ENCODE data around the gene PROM2. TPM values are rescaled to one million over a fixed set of nuclear protein-coding genes. Genes with fewer than 3 reads are reported as not detected.

PROM2 gene
- polyA plus RNA-seq, 1 donor: 39.1 TPM

DNA sequence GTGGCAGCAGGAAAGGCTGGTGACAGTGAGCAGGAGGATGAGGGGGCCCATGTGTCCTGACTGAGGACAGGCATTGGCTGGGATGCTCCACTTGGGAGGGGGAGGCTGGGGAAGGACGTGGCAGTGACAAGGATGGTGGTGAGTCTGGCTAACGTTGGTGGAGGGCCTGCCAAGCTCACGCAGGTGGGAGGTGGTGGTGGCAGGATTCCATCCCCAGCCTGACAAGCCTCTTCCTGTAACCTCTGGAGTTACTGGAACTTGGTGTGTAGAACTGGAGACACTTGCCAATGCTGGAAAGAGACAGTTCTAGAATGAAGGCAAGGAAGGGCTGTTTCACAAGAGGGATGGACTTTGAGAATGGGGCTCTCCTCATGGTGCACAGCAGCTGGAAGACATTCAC, 8.2 kb downstream of the PROM2 start:
- DNase-seq: no peak

DNA sequence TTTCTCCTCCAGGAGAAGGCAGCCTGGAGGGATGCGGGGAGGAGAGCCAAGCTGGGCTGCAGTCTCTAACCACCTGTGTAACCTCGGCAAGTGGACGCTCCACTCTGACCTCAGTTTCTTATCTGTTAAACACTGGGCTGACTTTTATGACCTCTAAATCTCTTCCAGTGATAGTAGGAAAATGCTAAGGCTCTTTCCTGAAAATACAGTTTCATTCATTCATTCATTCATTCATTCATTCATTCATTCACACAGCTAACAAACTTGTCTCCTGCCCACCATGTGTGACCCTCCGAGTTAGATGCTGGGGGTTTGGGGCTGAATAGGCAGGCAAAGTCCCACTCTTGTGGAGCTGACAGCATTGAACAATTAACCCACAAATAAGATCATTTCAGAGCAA, 9.3 kb downstream of the PROM2 start:
- DNase-seq: no peak

DNA sequence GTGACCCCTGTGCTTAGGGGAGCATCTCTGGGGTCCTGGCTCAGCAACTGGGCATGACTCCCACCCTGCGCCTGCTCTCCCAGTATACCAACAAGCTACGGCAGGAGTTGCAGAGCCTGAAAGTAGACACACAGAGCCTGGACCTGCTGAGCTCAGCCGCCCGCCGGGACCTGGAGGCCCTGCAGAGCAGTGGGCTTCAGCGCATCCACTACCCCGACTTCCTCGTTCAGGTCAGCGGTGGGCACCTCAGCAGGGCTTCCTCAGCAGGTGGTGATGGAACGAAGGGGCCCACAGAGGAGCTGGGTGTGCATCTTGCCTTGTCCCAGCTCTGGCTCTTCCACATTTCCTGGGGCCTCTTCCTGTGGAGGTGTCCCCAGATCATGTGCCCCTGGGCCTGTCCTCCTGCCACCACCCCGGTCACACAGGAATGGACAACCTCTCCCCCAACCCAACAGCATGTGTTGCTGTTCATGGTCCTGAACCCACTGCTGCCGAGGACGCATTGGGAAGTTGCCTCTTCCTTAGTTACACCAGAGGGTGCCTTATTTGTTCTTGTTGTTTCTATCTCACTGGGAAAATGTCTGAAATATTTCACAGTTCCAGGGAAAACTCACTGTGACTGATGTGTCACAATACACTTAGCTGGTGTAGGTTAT, 10.8 kb downstream of the PROM2 start:
- no peak for DNase-seq

DNA sequence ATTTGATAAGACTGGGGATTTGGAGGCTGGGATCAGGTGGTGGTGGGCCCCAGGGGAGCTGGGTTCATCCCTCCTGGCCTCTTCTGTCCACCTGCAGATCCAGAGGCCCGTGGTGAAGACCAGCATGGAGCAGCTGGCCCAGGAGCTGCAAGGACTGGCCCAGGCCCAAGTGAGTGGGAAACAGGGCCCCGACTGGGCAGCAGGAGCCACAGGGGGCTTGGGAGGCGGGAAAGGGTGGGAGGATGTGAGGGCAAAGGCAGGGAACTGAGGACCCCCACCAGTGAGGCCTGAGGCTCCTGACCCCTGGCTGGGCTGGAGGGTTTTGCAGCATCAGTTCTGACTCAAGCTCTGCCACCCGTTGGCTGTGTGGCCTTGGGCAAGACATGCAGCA, 11.3 kb downstream of the PROM2 start:
- no peak for DNase-seq

DNA sequence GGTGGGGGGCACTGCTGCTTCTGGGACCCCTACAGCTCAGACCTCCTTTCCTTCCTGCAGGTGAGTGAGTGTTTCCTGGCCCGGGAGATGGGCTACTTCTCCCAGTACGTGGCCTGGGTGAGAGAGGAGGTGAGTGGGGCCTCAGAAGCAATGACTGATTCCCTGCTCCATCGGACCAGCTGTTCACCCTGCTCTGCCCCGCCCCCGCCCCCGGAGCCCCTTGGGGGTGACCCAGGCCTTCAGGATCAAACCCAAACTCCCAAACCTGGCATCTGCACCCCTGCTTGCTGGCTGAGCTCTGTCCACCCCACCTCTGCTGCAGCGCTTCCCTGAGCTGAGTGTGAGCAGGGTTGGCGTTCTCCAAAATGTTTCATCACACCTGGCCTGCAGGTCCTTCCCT, 13.1 kb downstream of the PROM2 start:
- DNase-seq: no peak

DNA sequence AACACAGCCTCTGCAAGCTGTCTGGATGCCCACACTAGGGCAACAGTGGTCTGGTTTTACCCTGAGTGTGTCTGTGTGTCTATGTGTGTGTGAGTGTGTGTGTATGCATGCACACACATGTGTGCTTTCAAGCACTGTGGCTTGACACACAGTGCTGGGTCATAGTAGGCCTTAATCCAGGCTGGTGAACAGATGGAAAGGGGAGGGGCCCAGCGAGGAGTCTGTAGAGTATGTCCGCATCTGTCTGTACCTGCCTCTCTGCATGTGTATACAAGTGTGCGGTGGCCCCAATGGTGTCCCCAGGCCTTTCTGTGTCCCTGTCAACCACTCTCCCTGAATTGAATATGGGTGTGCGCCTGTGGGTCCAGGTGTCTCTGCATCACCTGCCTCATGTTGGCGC, 13.6 kb downstream of the PROM2 start:
- no peak for DNase-seq

DNA sequence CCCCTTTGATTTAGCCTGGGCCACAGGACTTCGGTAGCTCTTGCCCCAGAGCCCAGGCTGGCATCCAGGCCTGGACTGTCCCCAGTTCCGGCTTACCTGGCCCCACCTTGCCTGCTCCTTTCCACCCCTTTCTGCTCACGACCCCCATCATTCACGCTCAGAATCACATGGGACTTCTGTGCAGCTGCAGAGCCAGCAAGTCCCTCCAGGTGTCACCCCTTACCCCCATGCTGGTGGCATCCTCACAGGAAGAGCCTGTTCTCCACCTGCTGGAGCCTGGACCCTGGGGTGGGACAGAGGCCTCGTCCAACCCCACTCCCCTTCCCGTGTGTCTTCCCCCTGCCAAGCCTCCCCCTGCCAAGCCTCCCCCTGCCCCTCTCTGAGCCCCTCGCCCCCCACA, 15.0 kb downstream of the PROM2 start:
- no peak for DNase-seq

DNA sequence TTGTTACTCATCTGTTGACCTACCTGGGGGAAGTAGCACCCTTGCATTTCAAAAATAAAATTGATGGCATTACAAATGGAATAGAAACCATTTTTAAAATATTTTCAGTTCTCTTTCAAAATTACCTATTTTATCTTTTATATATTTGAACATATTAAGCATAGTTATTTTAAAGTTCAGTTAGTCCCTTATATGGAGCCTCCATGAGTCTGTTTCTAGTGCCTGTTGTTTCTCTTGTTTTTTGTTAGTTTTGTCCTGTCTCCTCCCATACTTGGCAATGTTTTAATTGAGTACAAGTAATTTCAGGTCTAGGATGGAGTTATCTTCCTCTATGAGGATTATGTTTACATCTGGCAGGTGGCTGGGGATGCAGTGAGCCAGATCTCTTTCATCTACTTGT, 17.0 kb downstream of the PROM2 start:
- DNase-seq: no peak

DNA sequence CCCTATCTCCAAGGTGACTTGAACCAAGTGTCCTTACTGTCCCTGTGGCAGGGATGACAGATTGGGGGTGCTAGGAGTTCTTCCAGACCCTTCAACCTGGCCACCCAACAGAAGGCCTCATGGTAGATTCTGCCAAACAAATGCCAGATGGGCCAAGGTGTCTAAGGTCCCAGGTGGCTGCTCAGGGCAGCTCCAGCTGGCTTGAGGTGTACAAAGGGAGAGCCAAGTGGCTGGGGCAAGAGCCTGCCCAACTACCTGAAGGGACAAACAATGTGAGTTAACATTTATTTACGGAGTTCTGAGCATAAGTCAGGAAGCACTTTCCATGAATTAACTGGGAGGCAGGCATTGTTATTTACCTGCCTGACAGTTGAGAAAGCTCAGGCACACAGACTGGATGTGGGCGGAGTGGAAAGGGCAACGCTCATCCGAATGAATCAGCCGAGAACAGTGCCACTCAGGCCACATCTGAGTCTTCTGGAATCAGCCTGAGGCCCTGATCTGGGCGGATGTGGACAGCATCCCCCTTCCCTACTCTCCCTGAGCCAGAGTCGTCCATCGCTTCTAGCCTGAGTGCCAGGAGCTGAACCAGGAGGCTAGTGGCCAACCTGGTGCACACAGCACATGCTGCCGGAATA, 18.5 kb downstream of the PROM2 start:
- no peak for DNase-seq

DNA sequence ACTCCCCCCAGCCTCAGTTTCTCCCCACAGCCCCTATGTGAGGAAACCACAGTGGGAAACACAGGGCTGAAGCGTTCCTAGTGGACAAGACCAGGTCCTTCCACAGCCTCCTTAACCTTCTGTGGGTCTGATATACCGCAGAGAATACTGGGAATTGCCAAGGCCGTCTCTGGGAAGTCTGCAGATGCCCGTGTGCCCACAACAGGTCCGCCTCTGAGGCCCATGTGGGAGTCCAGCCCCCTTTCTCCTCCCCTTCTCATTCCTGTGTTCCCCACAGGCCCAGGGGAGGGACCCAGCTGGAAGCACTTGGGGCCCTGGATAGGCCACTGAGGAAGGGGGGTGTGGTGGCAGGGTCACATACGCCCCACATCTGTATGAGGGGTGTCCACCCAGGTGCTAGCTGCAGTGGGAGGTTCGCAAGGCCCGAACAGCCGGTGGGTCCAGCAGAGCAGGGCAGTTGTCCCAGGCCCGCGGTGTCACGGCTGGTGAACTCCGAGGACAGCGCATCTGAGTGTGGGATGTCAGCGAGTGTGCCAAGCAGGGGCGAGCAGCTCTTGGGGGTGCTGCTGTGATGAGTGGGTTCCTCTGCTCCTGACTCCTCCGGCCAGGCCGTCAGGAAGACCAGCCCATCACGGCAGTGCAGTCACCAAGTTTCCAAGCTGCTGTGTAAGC, 20.5 kb downstream of the PROM2 start:
- DNase-seq: no peak

DNA sequence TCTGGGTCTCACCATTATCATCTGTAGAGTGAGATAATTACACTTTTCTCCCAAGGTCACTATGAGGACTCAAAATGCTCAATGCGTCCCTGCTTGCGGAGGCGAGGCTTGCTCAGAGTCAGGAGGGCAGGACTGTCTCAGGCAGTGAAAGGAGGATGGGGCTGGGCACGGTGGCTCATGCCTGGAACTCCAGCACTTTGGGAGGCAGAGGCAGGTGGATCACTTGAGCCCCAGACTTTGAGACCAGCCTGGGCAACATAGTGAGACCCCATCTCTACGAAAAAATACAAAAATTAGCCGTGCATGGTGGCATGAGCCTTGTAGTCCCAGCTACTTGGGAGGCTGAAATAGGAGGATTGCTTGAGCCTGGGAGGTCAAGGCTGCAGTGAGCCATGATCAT, 21.1 kb downstream of the PROM2 start:
- no peak for DNase-seq

DNA sequence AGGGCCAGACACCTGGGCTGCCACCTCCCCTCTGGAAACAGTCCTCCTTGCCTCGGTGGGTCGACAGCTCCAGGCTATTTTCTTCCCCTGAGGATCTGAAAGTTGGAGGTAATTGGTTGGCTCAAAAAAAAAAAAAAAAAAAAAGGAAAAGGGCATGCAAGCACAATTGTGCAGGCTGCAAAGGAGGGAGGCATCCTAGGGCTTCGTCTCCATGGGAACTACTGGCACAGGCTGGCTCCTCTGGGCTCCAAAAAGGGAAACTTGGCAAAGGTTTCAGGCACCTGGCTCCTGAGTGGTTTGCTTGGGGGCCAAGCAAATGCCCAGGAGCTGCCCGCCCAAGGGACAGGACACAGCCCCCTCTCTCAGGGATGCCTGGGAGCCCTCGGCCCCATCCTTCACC, 21.8 kb downstream of the PROM2 start:
- no peak for DNase-seq

DNA sequence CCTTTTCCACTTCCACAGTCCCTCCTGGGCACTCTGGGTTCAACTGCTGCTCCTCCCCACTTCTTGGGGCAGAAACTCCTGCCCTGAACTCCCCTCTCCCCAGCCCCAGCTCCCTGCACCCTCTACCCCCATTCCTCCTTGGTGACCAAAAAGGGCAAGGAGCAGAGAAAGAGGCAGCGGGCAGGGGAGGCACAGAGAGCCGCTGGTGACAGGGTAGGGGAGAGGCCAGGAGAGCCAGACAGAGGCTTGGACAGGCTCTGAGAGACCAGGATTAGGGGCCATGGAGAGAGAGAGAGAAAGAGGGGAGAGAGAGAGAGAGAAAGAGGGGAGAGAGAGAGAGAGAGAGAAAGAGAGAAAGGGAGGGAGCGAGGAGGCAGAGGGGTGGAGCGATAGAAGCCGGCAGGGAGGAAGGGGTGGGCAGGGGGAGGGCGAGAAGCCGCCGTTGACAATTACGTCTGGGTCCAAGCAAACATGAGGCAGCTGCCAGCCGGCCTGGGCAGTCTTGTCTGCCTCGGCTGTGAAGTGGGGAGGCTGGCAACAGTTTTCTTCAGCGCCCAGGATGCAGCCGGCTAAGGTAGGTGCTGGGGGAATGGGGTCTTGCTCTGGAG, 22.7 kb downstream of the PROM2 start, which contains the start of gene KCNIP3:
TSS of gene KCNIP3 (plus strand) at position 468 of the 608 bp plus-strand sequence. CDS start at position 560, 92 bp downstream.
- DNase-seq: no peak

DNA sequence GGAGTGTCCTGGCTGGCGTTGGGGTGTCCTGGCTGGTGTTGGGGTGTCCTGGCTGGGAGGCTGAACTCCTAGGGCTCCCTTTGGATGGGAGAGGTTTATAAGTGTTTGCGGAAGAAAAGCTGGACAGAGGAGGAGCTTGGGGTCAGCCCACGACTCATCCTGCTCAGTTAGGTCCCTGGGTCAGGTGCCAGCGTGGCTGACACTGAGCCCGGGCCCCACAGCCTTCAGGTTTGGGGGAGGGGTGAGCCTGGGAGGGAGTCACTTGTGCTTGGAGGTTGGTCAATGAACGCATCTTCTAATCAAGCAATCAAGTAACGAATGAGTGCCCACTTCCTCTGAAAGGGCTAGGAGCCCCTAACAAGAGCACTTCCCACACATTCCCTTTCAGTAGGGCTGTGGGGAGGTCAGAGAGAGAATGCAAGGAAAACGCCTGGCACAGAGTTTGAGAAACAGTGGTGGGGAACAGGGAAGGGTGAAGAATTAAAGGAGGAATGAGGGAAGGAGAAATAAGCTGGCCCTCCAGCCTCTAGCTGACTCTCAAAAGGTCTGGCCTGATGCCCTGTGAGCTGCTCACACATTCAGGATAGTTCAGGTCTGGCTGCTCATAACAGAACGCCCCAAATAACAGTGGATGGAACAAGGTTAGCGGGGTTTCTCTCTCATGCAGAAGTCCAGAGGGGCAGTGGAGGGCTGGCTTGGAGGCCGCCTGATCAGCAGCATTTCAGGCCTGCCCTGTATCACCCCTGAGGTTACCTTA, 23.6 kb downstream of the PROM2 start:
- no peak for DNase-seq

DNA sequence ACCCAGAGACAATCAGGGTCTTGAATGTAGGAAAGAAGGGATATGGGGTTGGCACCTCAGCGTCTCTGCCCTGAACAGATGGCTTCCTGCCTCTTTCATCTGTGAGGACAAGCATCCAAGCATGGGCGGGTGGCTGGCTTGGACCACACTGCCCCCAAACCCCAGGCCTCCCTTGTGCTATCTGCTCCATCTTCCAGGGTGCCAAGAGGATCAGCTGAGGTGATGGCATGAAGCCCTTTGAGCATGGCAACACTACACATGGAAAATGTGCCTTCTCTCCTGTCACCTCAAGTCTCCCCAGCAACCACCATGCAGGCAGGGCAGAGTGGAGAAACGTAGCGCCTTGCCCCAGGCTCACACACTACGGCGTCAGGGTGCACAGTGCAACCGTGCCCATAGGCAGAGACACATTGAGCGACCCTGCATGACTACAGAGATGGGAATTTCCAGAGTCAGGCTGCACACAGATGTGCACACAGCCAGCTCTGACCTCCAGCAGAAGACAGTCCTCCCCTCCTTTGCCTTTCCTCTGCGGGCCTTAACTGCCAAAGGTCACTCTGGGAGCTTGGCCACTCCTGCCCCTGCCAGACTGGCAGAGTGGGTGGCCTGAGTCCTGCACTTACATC, 24.4 kb downstream of the PROM2 start:
- DNase-seq: no peak

DNA sequence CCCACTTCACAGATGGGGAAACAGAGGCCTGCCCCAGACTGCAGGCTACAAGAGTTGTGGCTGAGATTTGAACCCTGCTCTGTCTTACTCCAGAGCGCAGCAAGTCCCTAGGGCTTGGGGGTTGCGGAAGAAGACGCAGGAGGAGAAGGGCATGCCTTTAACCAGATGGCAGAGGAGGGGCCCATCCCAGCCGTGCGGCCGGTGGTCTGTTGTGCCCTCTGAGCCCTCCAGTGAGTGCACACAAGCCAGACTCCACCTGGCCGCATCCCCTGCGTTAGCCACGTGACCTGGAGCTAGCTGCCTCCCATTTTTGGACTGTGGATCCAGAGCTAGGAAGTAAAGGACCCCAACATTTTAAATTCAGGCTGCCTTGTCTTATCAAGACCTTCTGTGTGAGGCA, 25.7 kb downstream of the PROM2 start:
- no peak for DNase-seq

DNA sequence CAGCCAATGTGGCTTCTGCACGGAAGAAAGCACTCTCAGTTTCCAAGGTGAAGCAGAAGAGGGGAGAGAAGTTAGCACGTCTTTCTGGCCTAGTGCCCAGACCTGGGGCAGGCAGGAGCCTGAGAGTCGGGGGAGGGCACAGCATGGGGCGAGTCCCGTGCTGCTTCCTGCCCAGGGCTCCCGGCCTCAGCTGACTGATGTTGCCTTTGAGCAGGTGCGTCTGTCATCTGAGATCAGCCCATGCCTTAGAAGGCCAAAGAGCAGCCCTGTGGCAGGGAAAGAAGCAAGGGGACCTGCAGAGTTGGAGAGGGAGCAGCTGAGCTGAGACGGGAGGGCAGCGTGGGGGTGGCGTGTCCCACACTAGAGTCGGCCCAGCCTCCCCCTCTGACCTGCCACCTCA, 26.2 kb downstream of the PROM2 start:
- no peak for DNase-seq

DNA sequence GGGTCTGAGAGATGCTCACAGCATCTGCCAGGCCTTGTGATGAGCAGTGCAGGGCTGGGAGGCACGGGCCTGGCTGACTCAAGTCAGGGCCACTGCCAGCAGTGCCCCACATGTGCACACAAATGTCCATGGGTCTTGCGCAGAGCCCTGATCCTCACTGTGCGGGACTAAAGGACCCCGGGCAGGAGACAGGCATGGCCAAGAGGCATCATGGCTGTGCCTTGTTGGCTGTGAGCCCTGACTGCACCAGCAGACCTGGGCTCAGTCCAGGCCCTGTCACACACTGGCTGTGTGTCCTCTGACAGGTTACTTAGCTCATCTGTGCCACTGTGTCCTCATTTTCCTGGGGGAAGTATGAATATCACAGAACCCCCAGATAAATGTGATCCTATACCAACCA, 26.9 kb downstream of the PROM2 start:
- no peak for DNase-seq

DNA sequence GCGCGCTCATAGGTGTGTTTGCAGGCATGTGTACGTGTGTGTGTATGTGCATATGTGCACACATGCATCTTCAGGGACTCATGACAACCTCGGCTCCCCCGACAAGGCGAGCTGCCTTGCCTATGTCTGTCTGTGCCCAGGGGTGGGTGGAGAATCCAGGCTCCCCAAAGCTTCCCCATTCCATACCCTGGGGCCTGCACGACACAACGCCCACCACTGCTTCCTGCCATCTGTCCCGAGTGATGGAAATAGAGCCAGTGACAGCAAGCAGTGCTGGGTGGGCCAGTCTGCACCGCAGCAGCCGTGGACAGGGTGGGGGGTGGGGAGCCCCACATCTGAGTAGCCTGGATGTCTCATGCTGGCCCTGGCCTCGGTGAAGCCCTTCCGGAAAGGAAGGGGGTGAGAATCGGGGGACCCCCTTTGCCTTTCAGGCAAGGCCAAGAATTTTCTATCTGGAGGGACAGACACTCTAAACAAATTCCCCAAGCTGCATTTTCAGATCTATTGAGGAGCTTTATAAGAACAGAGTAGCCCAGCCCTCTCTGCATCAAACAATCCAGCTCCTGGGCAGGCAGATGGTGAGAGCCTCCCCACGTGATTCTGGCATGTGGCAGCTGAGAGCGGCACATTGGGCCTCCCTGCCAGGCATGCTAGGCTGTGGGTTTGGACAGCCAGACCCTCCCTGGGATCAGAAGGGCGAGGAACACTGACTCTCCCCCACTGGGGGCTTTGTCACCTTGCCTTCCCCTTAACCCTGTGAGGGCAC, 27.8 kb downstream of the PROM2 start:
- no peak for DNase-seq

DNA sequence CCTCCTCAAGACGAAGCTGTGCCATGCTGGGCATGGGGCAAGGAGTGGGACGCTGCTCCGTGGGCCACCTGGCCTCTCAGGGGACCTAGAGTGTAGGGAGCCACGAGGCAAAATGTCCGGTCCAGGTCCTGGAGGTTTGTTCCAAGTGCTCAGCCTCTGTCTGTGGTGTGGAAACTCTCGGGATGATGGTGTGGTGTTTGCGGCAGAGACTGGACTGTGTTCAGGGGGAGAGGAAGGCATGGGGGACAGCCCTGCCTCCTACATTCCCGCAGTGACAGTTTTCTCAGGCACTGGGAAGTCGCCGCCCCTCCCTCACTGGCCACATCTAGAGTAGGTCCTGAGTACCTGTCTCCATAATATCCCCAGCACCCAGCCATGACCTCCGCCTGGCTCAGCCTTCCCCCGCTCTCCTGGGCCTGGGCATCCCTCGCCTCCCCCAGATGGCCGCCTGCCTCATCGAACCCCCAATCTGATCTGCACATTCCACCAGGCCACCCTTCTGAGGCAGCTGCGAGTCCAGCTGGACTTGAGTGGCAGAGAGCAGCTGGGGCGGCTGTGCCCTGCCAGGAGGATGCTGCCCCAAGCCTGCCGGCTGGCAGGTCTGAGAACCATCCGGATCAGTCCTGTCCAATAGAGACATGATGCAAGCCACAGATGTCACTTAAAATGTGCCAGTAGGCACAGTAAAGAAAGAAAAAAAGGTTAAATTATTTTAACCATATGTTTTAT, 29.1 kb downstream of the PROM2 start:
- no peak for DNase-seq

Measured in left kidney (tissue), 2 donors.